H1 (cell line): Measurements from ENCODE around the gene FARS2. TPM values are rescaled to one million over a fixed set of nuclear protein-coding genes. Genes with fewer than 3 reads are reported as not detected.

Experiments
- CTCF ChIA-PET: fragments of 300-600 bp; sonication (Branson Sonifier 250); formaldehyde crosslinking; loops from one replicate; lab custom pipeline; 2021; ENCODE audit not compliant: partially characterized antibody; lab: Charles Lee
- POLR2A ChIA-PET: fragments of 300-600 bp; sonication (Branson Sonifier 250); formaldehyde crosslinking; loops from one replicate; lab custom pipeline; 2021; ENCODE audit warnings: inconsistent platforms; ENCODE audit not compliant: partially characterized antibody; lab: Charles Lee
- DNase-seq, 2 experiments: peaks; one replicate each; pipeline versions ENCODE4 v3.0.0 to v3.0.0-alpha.2; 2010 to 2022; ENCODE audit warnings: low spot score in 2 of 2, low read depth in 1 of 2, mixed read lengths in 1 of 2
- FAIRE-seq: peaks from 2 replicates; lab custom pipeline; 2011; peaks lifted over from hg19 to GRCh38; lab: Jason Lieb, UNC
- H2AFZ ChIP-seq: 2 replicates; pipeline ENCODE4 v1.8.1; 2012; ENCODE audit warnings: low read length, inconsistent platforms
- H2AK5ac ChIP-seq: 2 replicates; pipeline ENCODE4 v1.6.1; 2013; ENCODE audit warnings: low read depth, low read length
- H2BK120ac ChIP-seq: replicated peaks from 2 replicates; pipeline ENCODE3; 2013; ENCODE audit warnings: low read depth, low read length, inconsistent platforms
- H2BK12ac ChIP-seq: 2 replicates; pipeline ENCODE4 v1.6.1; 2013; ENCODE audit warnings: low read depth, low read length
- H2BK15ac ChIP-seq: 2 replicates; pipeline ENCODE4 v1.6.1; 2013; ENCODE audit warnings: low read length
- H2BK20ac ChIP-seq: 2 replicates; pipeline ENCODE4 v1.6.1; 2013; ENCODE audit warnings: low read length
- H2BK5ac ChIP-seq: 2 replicates; pipeline ENCODE4 v1.6.1; 2013; ENCODE audit warnings: low read depth, low read length
- H3K14ac ChIP-seq: 2 replicates; pipeline ENCODE4 v1.6.1; 2013; ENCODE audit warnings: inconsistent platforms; ENCODE audit not compliant: insufficient read length
- H3K18ac ChIP-seq: 2 replicates; pipeline ENCODE4 v1.6.1; 2013; ENCODE audit warnings: low read length; ENCODE audit errors: extremely low read depth
- H3K23ac ChIP-seq: 2 replicates; pipeline ENCODE4 v1.6.1; 2013; ENCODE audit warnings: inconsistent platforms; ENCODE audit not compliant: insufficient read length
- H3K23me2 ChIP-seq: 2 replicates; pipeline ENCODE4 v1.6.1; 2013; ENCODE audit warnings: low read depth, low read length
- H3K27ac ChIP-seq: 2 replicates; pipeline ENCODE4 v1.6.1; 2011; ENCODE audit warnings: low read depth, low read length, inconsistent platforms
- H3K27me3 ChIP-seq, 4 experiments: replicated peaks in 1 of 4; 1 replicate in 1 of 4; 2 replicates in 3 of 4; pipeline versions ENCODE4 v1.6.1 to v1.8.1; 2011 to 2013; ENCODE audit warnings: low read length in 3 of 4, mild to moderate bottlenecking in 3 of 4, inconsistent platforms in 2 of 4, mixed read lengths in 2 of 4, moderate library complexity in 1 of 4; ENCODE audit not compliant: control insufficient read depth in 3 of 4, insufficient read depth in 3 of 4; ENCODE audit errors: extremely low read depth in 1 of 4
- H3K36me3 ChIP-seq, 4 experiments: 2 replicates each; pipeline versions ENCODE4 v1.6.1 to v1.8.1; 2011 to 2013; ENCODE audit warnings: mild to moderate bottlenecking in 4 of 4, low read length in 3 of 4, moderate library complexity in 2 of 4, control low read depth in 1 of 4, inconsistent platforms in 1 of 4; ENCODE audit not compliant: insufficient read depth in 4 of 4, control insufficient read depth in 2 of 4
- H3K4ac ChIP-seq: replicated peaks from 2 replicates; pipeline ENCODE3; 2013; ENCODE audit warnings: low read length, low read depth, mixed read lengths, inconsistent platforms; ENCODE audit not compliant: insufficient read length
- H3K4me1 ChIP-seq, 4 experiments: replicated peaks in 1 of 4; 1 replicate in 1 of 4; 2 replicates in 3 of 4; pipeline versions ENCODE4 v1.6.1 to v1.8.1; 2011 to 2013; ENCODE audit warnings: low read length in 3 of 4, inconsistent platforms in 2 of 4, mixed read lengths in 1 of 4; ENCODE audit not compliant: insufficient read depth in 4 of 4, control insufficient read depth in 3 of 4
- H3K4me2 ChIP-seq, 2 experiments: 2 replicates each; pipeline versions ENCODE4 v1.6.1 to v1.8.1; 2011 to 2013; ENCODE audit warnings: low read depth in 2 of 2, low read length in 2 of 2, control low read depth in 1 of 2, inconsistent platforms in 1 of 2, mild to moderate bottlenecking in 1 of 2; ENCODE audit not compliant: insufficient read depth in 1 of 2
- H3K4me3 ChIP-seq, 4 experiments: fragments of 200-600, 300-600 bp in 1 of 4; sonication (generic), shearing (Covaris generic), sonication (Bioruptor Twin) in 1 of 4; 2 replicates each; pipeline versions ENCODE4 v1.5.1 to v1.8.1; 2011 to 2016; ENCODE audit warnings: low read length in 4 of 4, low read depth in 3 of 4, control low read depth in 2 of 4, inconsistent platforms in 2 of 4, mild to moderate bottlenecking in 2 of 4, mixed read lengths in 1 of 4, moderate library complexity in 1 of 4; ENCODE audit not compliant: insufficient read depth in 2 of 4; ENCODE audit errors: extremely low read depth in 1 of 4
- H3K56ac ChIP-seq: replicated peaks from 2 replicates; pipeline ENCODE3; 2013; ENCODE audit warnings: low read depth, mild to moderate bottlenecking, mixed read lengths, low read length, inconsistent platforms; ENCODE audit not compliant: insufficient read length
- H3K79me1 ChIP-seq: 2 replicates; pipeline ENCODE4 v1.6.1; 2013; ENCODE audit warnings: low read depth, low read length, control low read depth
- H3K79me2 ChIP-seq, 2 experiments: 2 replicates each; pipeline versions ENCODE4 v1.6.1 to v1.8.1; 2012 to 2013; ENCODE audit warnings: low read length in 2 of 2, mild to moderate bottlenecking in 2 of 2, inconsistent platforms in 1 of 2; ENCODE audit not compliant: insufficient read depth in 2 of 2, control insufficient read depth in 1 of 2
- H3K9ac ChIP-seq, 4 experiments: replicated peaks in 1 of 4; 1 replicate in 1 of 4; 2 replicates in 3 of 4; pipeline versions ENCODE4 v1.6.1 to v1.8.1; 2011 to 2013; ENCODE audit warnings: low read depth in 3 of 4, low read length in 3 of 4, control low read depth in 2 of 4, mild to moderate bottlenecking in 2 of 4, moderate library complexity in 2 of 4, inconsistent platforms in 1 of 4; ENCODE audit errors: extremely low read depth in 1 of 4
- H3K9me3 ChIP-seq, 2 experiments: 2 replicates each; pipeline versions ENCODE4 v1.6.1 to v1.8.1; 2012 to 2013; ENCODE audit warnings: mild to moderate bottlenecking in 2 of 2, moderate library complexity in 2 of 2, control low read depth in 1 of 2, inconsistent platforms in 1 of 2, low read depth in 1 of 2, low read length in 1 of 2, mixed read lengths in 1 of 2; ENCODE audit not compliant: insufficient read depth in 2 of 2
- H4K20me1 ChIP-seq, 2 experiments: replicated peaks in 1 of 2; 2 replicates each; pipeline versions ENCODE3 to v1.8.1; 2011 to 2013; ENCODE audit warnings: inconsistent platforms in 2 of 2, low read length in 2 of 2, mild to moderate bottlenecking in 1 of 2; ENCODE audit not compliant: insufficient read depth in 2 of 2, control insufficient read depth in 1 of 2
- H4K5ac ChIP-seq: 2 replicates; pipeline ENCODE4 v1.6.1; 2013; ENCODE audit warnings: low read length, low read depth, mixed read lengths, inconsistent platforms; ENCODE audit not compliant: insufficient read length
- H4K8ac ChIP-seq: 2 replicates; pipeline ENCODE4 v1.8.0; 2013; ENCODE audit warnings: mild to moderate bottlenecking, moderate library complexity, low read length, inconsistent platforms; ENCODE audit not compliant: insufficient read depth; ENCODE audit errors: extremely low read depth
- H4K91ac ChIP-seq: replicated peaks from 2 replicates; pipeline ENCODE3; 2013; ENCODE audit warnings: low read length, mixed read lengths, inconsistent platforms; ENCODE audit not compliant: insufficient read length
- EZH2 ChIP-seq: fragments of 200-600 bp; sonication (generic); IDR thresholded peaks from 2 replicates; pipeline ENCODE4 v1.7.1; 2012; ENCODE audit warnings: low read depth, mild to moderate bottlenecking, moderate library complexity, low read length, inconsistent platforms; ENCODE audit not compliant: severe bottlenecking
- GABPA ChIP-seq: IDR thresholded peaks from 2 replicates; pipeline ENCODE4 v1.6.1; 2011; ENCODE audit warnings: mild to moderate bottlenecking, low read length, moderate library complexity, borderline replicate concordance; ENCODE audit not compliant: insufficient read depth
- HDAC2 ChIP-seq, 2 experiments: fragments of 300-600 bp in 1 of 2; sonication (generic) in 1 of 2; IDR thresholded peaks; 2 replicates each; pipeline ENCODE4 v1.6.1; 2011 to 2012; ENCODE audit warnings: low read depth in 2 of 2, low read length in 2 of 2, mild to moderate bottlenecking in 2 of 2, moderate library complexity in 2 of 2, borderline replicate concordance in 1 of 2, inconsistent platforms in 1 of 2
- MAFK ChIP-seq: IDR thresholded peaks from 2 replicates; pipeline ENCODE4 v1.6.1; 2012; ENCODE audit warnings: low read depth, mild to moderate bottlenecking, improper control_type of control experiment, low read length
- RNF2 ChIP-seq: fragments of 200-900, 300-1000 bp; sonication (generic); IDR thresholded peaks from 2 replicates; pipeline ENCODE4 v1.7.1; 2016; ENCODE audit warnings: borderline replicate concordance, low read depth, mild to moderate bottlenecking, antibody characterized with exemption, low read length; ENCODE audit not compliant: poor library complexity, severe bottlenecking; ENCODE audit errors: missing control alignments
- RXRA ChIP-seq: IDR thresholded peaks from 2 replicates; pipeline ENCODE4 v1.6.1; 2011; ENCODE audit warnings: low read depth, mild to moderate bottlenecking, low read length, moderate library complexity; ENCODE audit not compliant: insufficient read depth
- SAP30 ChIP-seq: fragments of 300-600 bp; sonication (generic); IDR thresholded peaks from 2 replicates; pipeline ENCODE4 v1.7.1; 2012; ENCODE audit warnings: low read length, moderate library complexity, mild to moderate bottlenecking, inconsistent platforms; ENCODE audit not compliant: insufficient read depth, insufficient replicate concordance
- SIN3A ChIP-seq, 2 experiments: IDR thresholded peaks in 1 of 2; conservative IDR thresholded peaks in 1 of 2; 2 replicates each; pipeline ENCODE4 v1.6.1; 2011 to 2012; ENCODE audit warnings: low read length in 2 of 2, improper control_type of control experiment in 1 of 2, low read depth in 1 of 2, mild to moderate bottlenecking in 1 of 2
- SP2 ChIP-seq: IDR thresholded peaks from 2 replicates; pipeline ENCODE4 v1.6.1; 2012; ENCODE audit warnings: mild to moderate bottlenecking, low read length, inconsistent platforms
- SRF ChIP-seq: IDR thresholded peaks from 2 replicates; pipeline ENCODE4 v1.6.1; 2011; ENCODE audit warnings: mild to moderate bottlenecking, low read depth, low read length, moderate library complexity
- WGBS, 2 experiments: shearing (Covaris generic) in 1 of 2; methylation state at CpG; one replicate each; pipeline versions ENCODE4 v1.1.6 to v1.1.7; 2013 to 2015; ENCODE audit warnings: low lambda C conversion rate in 2 of 2, mixed read lengths in 2 of 2, inconsistent platforms in 1 of 2, low coverage in 1 of 2, missing lambda C conversion rate in 1 of 2; ENCODE audit not compliant: insufficient replicate concordance in 2 of 2, insufficient coverage in 1 of 2, insufficient read length in 1 of 2; ENCODE audit errors: extremely low coverage in 1 of 2, missing lambda C conversion rate in 1 of 2; 5-methylcytosine and 5-hydroxymethylcytosine counted together
- polyA plus RNA-seq, 7 experiments: library from polyadenylated mRNA; depleted of rRNA in 3 of 7; stranded (reverse) in 5 of 7; unstranded in 2 of 7; fragments of >200 nt in 5 of 7; fragments of 200-250 nt in 2 of 7; gene quantifications; 1 replicate in 5 of 7; 2 replicates in 1 of 7; 4 replicates in 1 of 7; pipeline versions ENCODE4 v1.2.1 to v1.2.3, GENCODE V29; 2011 to 2013; ENCODE audit warnings: missing spikeins in 2 of 7, mixed read lengths in 2 of 7
- total RNA-seq: library from RNA; stranded (reverse); fragmentation: NEBNext Ultra II Directional; extraction: Animal tissue kit (Norgen Biotek cat#: 25700); gene quantifications from 2 replicates; pipeline ENCODE4 v1.2.1, GENCODE V29; 2021
- TF ChIP-seq, protein P1 (sequence below): IDR thresholded peaks from 2 replicates; pipeline ENCODE4 v1.6.1; 2012; ENCODE audit warnings: low read length, inconsistent platforms

Gene FARS2
- total and polyA plus RNA-seq, 2 of the 8 experiments (the other 6 are each of a cell fraction or from before 2014, with no cell fraction given): 11.7 to 14.4 TPM

DNA sequence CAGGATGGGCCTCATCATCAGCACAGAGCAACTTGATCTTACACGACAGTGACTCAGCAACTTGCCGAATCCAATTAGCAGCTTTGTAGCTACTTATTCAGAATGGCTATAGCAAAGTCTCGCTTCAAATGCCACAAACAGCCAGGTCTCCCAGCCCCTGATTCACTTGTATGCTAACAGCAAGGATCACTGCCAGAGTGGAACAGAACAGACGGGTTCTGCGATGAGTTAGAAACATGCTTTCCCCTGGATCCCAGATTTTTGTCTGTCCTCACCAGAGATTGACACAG lies 491.0 kb downstream of the FARS2 start:
- H4K20me1 ChIP-seq: no peaks in the 10 kb centered on the region
- H3K36me3 ChIP-seq: 0 out of 8 replicates have a peak, but pooled peaks cover 0 to 2% (median 0%) of the 10 kb centered on the region in 4 experiments
- H3K27ac ChIP-seq: no peak overlapping the region
- WGBS, 2 experiments: 73% methylated on average over 5 of the region's 5 CpGs; no CpG with 5 or more reads in 1 of the 2 experiments
- H2AFZ ChIP-seq: no peak overlapping the region
- no peaks in the 10 kb centered on the region for H3K23me2 ChIP-seq
- no peak overlapping the region for H4K5ac ChIP-seq
- H3K27me3 ChIP-seq: no peaks in the 10 kb centered on the region
- no peak overlapping the region for H2BK15ac ChIP-seq
- no peak overlapping the region for H2BK120ac ChIP-seq
- H3K23ac ChIP-seq: no peak overlapping the region
- H2BK20ac ChIP-seq: no peak overlapping the region
- H3K79me2 ChIP-seq: no peaks in the 10 kb centered on the region
- no peak overlapping the region for H3K4ac ChIP-seq
- H2BK12ac ChIP-seq: no peak overlapping the region
- no peak overlapping the region for H3K18ac ChIP-seq
- H3K4me3 ChIP-seq: no peak overlapping the region
- H3K56ac ChIP-seq: no peak overlapping the region
- ChIA-PET POLR2A (no interaction called here), CTCF (interaction anchor here (0.7 to 2.9 kb wide), 8 partner anchors 9 to 804 kb away, joined by 3 to 11 read pairs (median 4); no protein-coding TSS in a partner anchor)
- peaks cover 6 to 8% of the 10 kb centered on the region in 2 experiments; a peak in 3 of 4 replicates for H3K9me3 ChIP-seq
- peaks cover 0 to 6% (median 3%) of the 10 kb centered on the region in 4 experiments; a peak in 4 of 7 replicates for H3K4me1 ChIP-seq
- no peak overlapping the region for H2AK5ac ChIP-seq
- no peak overlapping the region for H3K9ac ChIP-seq
- no peaks in the 10 kb centered on the region for H3K79me1 ChIP-seq
- no peak overlapping the region for H4K91ac ChIP-seq
- no peak overlapping the region for H2BK5ac ChIP-seq
- H3K4me2 ChIP-seq: no peak overlapping the region
- no peak overlapping the region for H3K14ac ChIP-seq
- DNase-seq (peak in 1 of 2 experiments; percentile 19), FAIRE-seq (no peak)
- H4K8ac ChIP-seq: no peak overlapping the region
- TF ChIP-seq EZH2 (no peak), SP2 (no peak), SAP30 (no peak), RXRA (no peak), SRF (no peak), SIN3A (conservative IDR thresholded peaks at IDR 0.05 in 1 of 2, IDR thresholded peaks at IDR 0.05 in 1 of 2; ENCODE audit: low read depth in 1 of 2, low read length in 2 of 2) (no peak), HDAC2 (IDR thresholded peaks at IDR 0.05; ENCODE audit: borderline replicate concordance in 1 of 2, low read depth in 2 of 2, low read length in 2 of 2) (no peak), GABPA (no peak), MAFK (peak; percentile 92), RNF2 (no peak)
- TF ChIP-seq, protein P1, sequence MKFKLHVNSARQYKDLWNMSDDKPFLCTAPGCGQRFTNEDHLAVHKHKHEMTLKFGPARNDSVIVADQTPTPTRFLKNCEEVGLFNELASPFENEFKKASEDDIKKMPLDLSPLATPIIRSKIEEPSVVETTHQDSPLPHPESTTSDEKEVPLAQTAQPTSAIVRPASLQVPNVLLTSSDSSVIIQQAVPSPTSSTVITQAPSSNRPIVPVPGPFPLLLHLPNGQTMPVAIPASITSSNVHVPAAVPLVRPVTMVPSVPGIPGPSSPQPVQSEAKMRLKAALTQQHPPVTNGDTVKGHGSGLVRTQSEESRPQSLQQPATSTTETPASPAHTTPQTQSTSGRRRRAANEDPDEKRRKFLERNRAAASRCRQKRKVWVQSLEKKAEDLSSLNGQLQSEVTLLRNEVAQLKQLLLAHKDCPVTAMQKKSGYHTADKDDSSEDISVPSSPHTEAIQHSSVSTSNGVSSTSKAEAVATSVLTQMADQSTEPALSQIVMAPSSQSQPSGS: no peak
